SH-SY5Y (cell line): ENCODE data around the gene PEDS1.
A peak's percentile ranks its signal among the peaks of the same experiment; 100 is the strongest.

Experiments used
- GATA2 ChIP-seq: IDR thresholded peaks from 2 replicates; pipeline ENCODE4 v1.6.1; 2011; ENCODE audit warnings: mild to moderate bottlenecking, low read depth, low read length
- GATA3 ChIP-seq: IDR thresholded peaks from 2 replicates; pipeline ENCODE4 v1.6.1; 2011; ENCODE audit warnings: low read depth, mild to moderate bottlenecking, low read length, moderate library complexity

The PEDS1 gene

GRCh38 chr20:50120935-50121693 is 32.4 kb downstream of the PEDS1 start:
- TF ChIP-seq GATA3 (no peak), GATA2 (no peak)

GRCh38 chr20:50118203-50118602 is 35.3 kb downstream of the PEDS1 start:
- TF ChIP-seq GATA3: no peak
- no peak for TF ChIP-seq GATA2

- no peak for TF ChIP-seq GATA2
- no peak for TF ChIP-seq GATA3
These were observed 37.0 kb downstream of the PEDS1 start for GRCh38 chr20:50116368-50116999.

GRCh38 chr20:50115591-50116367 is 37.7 kb downstream of the PEDS1 start:
- TF ChIP-seq GATA3: no peak
- TF ChIP-seq GATA2: peak; percentile 51; the same call in 1 of the 2 replicates

- TF ChIP-seq GATA3 (no peak), GATA2 (no peak)
These were observed 38.4 kb downstream of the PEDS1 start for GRCh38 chr20:50115041-50115512.

GRCh38 chr20:50113420-50114224 is 39.9 kb downstream of the PEDS1 start:
- TF ChIP-seq GATA3 (no peak), GATA2 (0 out of 2 replicates have a peak, but pooled peaks have one; percentile 32)

- no peak for TF ChIP-seq GATA2
These were observed 40.8 kb downstream of the PEDS1 start, which contains the start of gene UBE2V1 for GRCh38 chr20:50112512-50113419. TSS of gene UBE2V1 (minus strand) at chr20:50113150. CDS start at chr20:50113128, 22 bp downstream.

GRCh38 chr20:50111829-50112495 is 41.6 kb downstream of the PEDS1 start:
- TF ChIP-seq GATA2 (no peak), GATA3 (no peak)

GRCh38 chr20:50111120-50111828 is 42.2 kb downstream of the PEDS1 start:
- TF ChIP-seq GATA2 (no peak), GATA3 (no peak)

GRCh38 chr20:50110141-50111047 is 43.1 kb downstream of the PEDS1 start:
- TF ChIP-seq GATA2 (no peak), GATA3 (no peak)
